Right atrium auricular region (tissue), 2 donors: ENCODE data around the gene POU6F2. TPM values are rescaled to one million over a fixed set of nuclear protein-coding genes. Genes with fewer than 3 reads are reported as not detected.

Source experiments
- DNase-seq: peaks from one replicate; pipeline ENCODE4 v3.0.0-alpha.2; 2019; ENCODE audit warnings: low spot score
- H3K27ac ChIP-seq, 2 donors: fragments of 200-600 bp; sonication (generic); 1 replicate in 1 of 2; 2 replicates in 1 of 2; pipeline ENCODE4 v1.5.1; 2016 to 2019
- H3K27me3 ChIP-seq, 2 donors: fragments of 200-600 bp; sonication (generic); one replicate each; pipeline versions ENCODE4 v1.5.1 to v1.6.0; 2017 to 2019
- H3K36me3 ChIP-seq: fragments of 200-600 bp; sonication (generic); one replicate; pipeline ENCODE4 v1.5.1; 2016
- H3K4me1 ChIP-seq, 2 donors: fragments of 200-600 bp; sonication (generic); one replicate each; pipeline versions ENCODE4 v1.5.1 to v1.6.0; 2017 to 2019
- H3K4me3 ChIP-seq, 2 donors: fragments of 200-600 bp; sonication (generic); 1 replicate in 1 of 2; 2 replicates in 1 of 2; pipeline ENCODE4 v1.5.1; 2017 to 2019; ENCODE audit warnings: mild to moderate bottlenecking in 1 of 2, moderate library complexity in 1 of 2
- H3K9me3 ChIP-seq, 2 donors: fragments of 200-600 bp; sonication (generic); one replicate each; pipeline ENCODE4 v1.5.1; 2019
- total RNA-seq, 2 donors: library from RNA; depleted of rRNA; stranded (reverse); fragments of >200 nt; gene quantifications; one replicate each; pipeline ENCODE4 v1.1.0, GENCODE V29; 2016
- TF ChIP-seq, protein P1 (sequence below), 2 donors: fragments of 200-600 bp; sonication (generic); IDR thresholded peaks; one replicate each; pipeline ENCODE4 v1.5.1; 2019; ENCODE audit warnings: antibody characterized with exemption in 2 of 2

Gene POU6F2
- total RNA-seq, 2 donors from 2014 or later = 0.85 to 1.5 TPM

DNA sequence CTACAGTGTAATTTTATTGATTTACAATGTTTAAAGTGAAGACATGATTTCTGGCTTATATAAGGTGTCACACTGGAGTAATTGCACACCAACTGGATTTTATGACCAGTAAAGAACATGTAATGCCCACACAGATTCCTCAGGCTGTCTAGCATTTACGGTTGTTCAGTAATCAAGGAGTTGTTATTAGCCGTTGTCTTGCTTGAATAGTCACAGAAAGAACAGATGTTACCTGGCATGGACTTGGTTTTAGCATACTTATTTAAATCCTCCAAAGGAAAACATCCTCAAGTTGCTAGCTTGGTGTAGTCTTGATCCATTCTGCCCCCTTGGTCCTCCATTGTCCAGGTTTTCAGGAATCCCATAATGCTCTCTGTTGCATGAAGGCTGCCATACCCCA is 65.8 kb downstream of the POU6F2 start:
- Histone ChIP-seq H3K9me3 (no peaks in the 10 kb centered on the region), H3K36me3 (no peaks in the 10 kb centered on the region), H3K27me3 (no peaks in the 10 kb centered on the region), H3K27ac (no peak overlapping the region), H3K4me3 (no peak overlapping the region), H3K4me1 (no peaks in the 10 kb centered on the region)
- TF ChIP-seq, protein P1, sequence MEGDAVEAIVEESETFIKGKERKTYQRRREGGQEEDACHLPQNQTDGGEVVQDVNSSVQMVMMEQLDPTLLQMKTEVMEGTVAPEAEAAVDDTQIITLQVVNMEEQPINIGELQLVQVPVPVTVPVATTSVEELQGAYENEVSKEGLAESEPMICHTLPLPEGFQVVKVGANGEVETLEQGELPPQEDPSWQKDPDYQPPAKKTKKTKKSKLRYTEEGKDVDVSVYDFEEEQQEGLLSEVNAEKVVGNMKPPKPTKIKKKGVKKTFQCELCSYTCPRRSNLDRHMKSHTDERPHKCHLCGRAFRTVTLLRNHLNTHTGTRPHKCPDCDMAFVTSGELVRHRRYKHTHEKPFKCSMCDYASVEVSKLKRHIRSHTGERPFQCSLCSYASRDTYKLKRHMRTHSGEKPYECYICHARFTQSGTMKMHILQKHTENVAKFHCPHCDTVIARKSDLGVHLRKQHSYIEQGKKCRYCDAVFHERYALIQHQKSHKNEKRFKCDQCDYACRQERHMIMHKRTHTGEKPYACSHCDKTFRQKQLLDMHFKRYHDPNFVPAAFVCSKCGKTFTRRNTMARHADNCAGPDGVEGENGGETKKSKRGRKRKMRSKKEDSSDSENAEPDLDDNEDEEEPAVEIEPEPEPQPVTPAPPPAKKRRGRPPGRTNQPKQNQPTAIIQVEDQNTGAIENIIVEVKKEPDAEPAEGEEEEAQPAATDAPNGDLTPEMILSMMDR (IDR thresholded peaks at IDR 0.05) = no peak
- no peak for DNase-seq

DNA sequence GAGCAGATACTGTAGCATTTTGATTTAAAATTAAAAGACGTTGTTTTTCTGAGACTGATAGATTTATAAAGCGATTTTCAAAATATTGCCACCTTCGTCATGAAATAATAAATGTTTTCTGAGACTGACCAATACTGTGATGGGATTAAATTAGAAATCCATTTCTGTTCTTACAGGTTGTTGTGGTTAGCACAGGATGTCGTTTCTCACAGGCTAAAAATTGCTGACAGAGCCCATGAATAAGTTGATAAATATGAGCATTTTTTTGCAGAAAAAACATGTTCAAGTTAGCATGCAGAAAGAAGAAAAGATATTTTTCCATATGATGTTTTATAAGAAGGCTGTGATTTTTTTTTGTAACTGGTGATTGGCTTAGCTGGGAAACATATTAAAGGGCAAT is 66.8 kb downstream of the POU6F2 start:
- H3K36me3 ChIP-seq = no peaks in the 10 kb centered on the region
- H3K4me1 ChIP-seq = no peaks in the 10 kb centered on the region
- H3K4me3 ChIP-seq = no peak overlapping the region
- TF ChIP-seq, protein P1 (IDR thresholded peaks at IDR 0.05) = no peak
- DNase-seq = no peak
- H3K9me3 ChIP-seq = no peaks in the 10 kb centered on the region
- no peaks in the 10 kb centered on the region for H3K27me3 ChIP-seq
- no peak overlapping the region for H3K27ac ChIP-seq

GRCh38 chr7:39045231-39045630 is 67.5 kb downstream of the POU6F2 start:
- Histone ChIP-seq H3K27me3 (no peaks in the 10 kb centered on the region), H3K36me3 (no peaks in the 10 kb centered on the region), H3K4me3 (no peak overlapping the region), H3K4me1 (no peaks in the 10 kb centered on the region), H3K27ac (no peak overlapping the region), H3K9me3 (no peaks in the 10 kb centered on the region)
- no peak for DNase-seq
- TF ChIP-seq, protein P1 (IDR thresholded peaks at IDR 0.05) = no peak

GRCh38 chr7:39051279-39051678 is 73.6 kb downstream of the POU6F2 start:
- DNase-seq = no peak
- Histone ChIP-seq H3K4me3 (no peak overlapping the region), H3K9me3 (peaks cover 0 to 11% of the 10 kb centered on the region in 2 donors), H3K27me3 (no peaks in the 10 kb centered on the region), H3K4me1 (no peaks in the 10 kb centered on the region), H3K27ac (no peak overlapping the region), H3K36me3 (no peaks in the 10 kb centered on the region)
- TF ChIP-seq, protein P1 (IDR thresholded peaks at IDR 0.05) = no peak

- Histone ChIP-seq H3K4me1 (no peaks in the 10 kb centered on the region), H3K27ac (no peak overlapping the region), H3K9me3 (peaks cover 0 to 16% of the 10 kb centered on the region in 2 donors), H3K27me3 (no peaks in the 10 kb centered on the region), H3K36me3 (no peaks in the 10 kb centered on the region), H3K4me3 (no peak overlapping the region)
- TF ChIP-seq, protein P1 (IDR thresholded peaks at IDR 0.05) = no peak
- DNase-seq = no peak
Observed at GRCh38 chr7:39051707-39052106, 74.0 kb downstream of the POU6F2 start.

DNA sequence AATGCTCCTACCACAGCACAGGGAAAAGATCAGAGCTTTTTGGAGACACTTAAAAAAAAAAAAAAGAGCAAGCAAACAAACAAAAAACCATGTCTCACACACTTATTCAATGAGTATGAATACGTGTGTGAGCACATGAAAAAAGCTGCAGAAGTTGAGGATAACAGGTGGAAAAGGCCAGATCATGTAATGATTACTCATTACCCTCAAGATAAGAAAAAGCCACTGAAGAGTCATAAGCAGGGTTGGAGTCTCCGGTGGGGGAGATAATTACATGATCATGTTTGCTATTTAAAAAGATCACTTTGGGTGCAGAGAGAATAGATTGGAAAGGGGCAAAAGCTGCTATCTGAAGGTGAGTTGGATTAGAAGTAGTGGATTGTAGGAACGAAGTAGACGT is 77.0 kb downstream of the POU6F2 start:
- H3K4me3 ChIP-seq = no peak overlapping the region
- TF ChIP-seq, protein P1 (IDR thresholded peaks at IDR 0.05) = no peak
- no peaks in the 10 kb centered on the region for H3K4me1 ChIP-seq
- H3K9me3 ChIP-seq = peaks cover 0 to 19% of the 10 kb centered on the region in 2 donors
- no peak overlapping the region for H3K27ac ChIP-seq
- DNase-seq = no peak
- no peaks in the 10 kb centered on the region for H3K27me3 ChIP-seq
- no peaks in the 10 kb centered on the region for H3K36me3 ChIP-seq
